NCI-H2227 treated with DMSO at 0.1 percent for 48 hours (cell line): ENCODE data around the gene MORN1.

ENCODE experiments used
- DNase-seq: peaks from one replicate; lab custom pipeline; 2025; lab: John Stamatoyannopoulos, UW

The MORN1 gene

GRCh38 chr1:2404890-2405511 lies 13.6 kb upstream of the MORN1 start:
- no peak for DNase-seq

GRCh38 chr1:2404142-2404889 lies 13.0 kb upstream of the MORN1 start:
- no peak for DNase-seq

GRCh38 chr1:2403273-2403672 lies 11.9 kb upstream of the MORN1 start:
- DNase-seq: no peak

- DNase-seq: no peak
Measured at GRCh38 chr1:2402420-2402819, 11.1 kb upstream of the MORN1 start.

- DNase-seq: no peak
Measured at GRCh38 chr1:2400950-2401649, 9.7 kb upstream of the MORN1 start.

GRCh38 chr1:2400576-2400909 lies 9.2 kb upstream of the MORN1 start:
- DNase-seq: no peak

GRCh38 chr1:2399890-2400575 lies 8.7 kb upstream of the MORN1 start:
- no peak for DNase-seq

- no peak for DNase-seq
Measured at GRCh38 chr1:2398871-2399270, 7.5 kb upstream of the MORN1 start.

- DNase-seq: no peak
Measured at GRCh38 chr1:2397007-2397679, 5.8 kb upstream of the MORN1 start.

- no peak for DNase-seq
Measured at GRCh38 chr1:2396476-2396875, 5.1 kb upstream of the MORN1 start.

GRCh38 chr1:2396059-2396458 lies 4.7 kb upstream of the MORN1 start:
- DNase-seq: no peak

GRCh38 chr1:2395245-2395644 lies 3.9 kb upstream of the MORN1 start:
- no peak for DNase-seq

GRCh38 chr1:2394761-2395160 lies 3.4 kb upstream of the MORN1 start:
- DNase-seq: no peak

GRCh38 chr1:2394220-2394619 lies 2.9 kb upstream of the MORN1 start:
- DNase-seq: no peak

GRCh38 chr1:2393471-2393877 lies 2.1 kb upstream of the MORN1 start:
- no peak for DNase-seq

- no peak for DNase-seq
Measured at GRCh38 chr1:2392686-2393085, 1.3 kb upstream of the MORN1 start.

GRCh38 chr1:2391931-2392509 lies 666 bp upstream of the MORN1 start:
- no peak for DNase-seq

- no peak for DNase-seq
Measured at GRCh38 chr1:2389644-2390043, 1.7 kb downstream of the MORN1 start.

- DNase-seq: no peak
Measured at GRCh38 chr1:2388004-2388913, 3.1 kb downstream of the MORN1 start.
